Esophagus (tissue), 2 donors: ENCODE measurements around the gene MIS12. TPM values are rescaled to one million over a fixed set of nuclear protein-coding genes. Genes with fewer than 3 reads are reported as not detected.

Experiments
- H3K27ac ChIP-seq, 2 donors: one replicate each; pipeline ENCODE4 v1.5.1; 2013; ENCODE audit warnings: low read depth in 2 of 2, mild to moderate bottlenecking in 2 of 2, inconsistent platforms in 1 of 2, low read length in 1 of 2, moderate library complexity in 1 of 2
- H3K27me3 ChIP-seq, 2 donors: one replicate each; pipeline ENCODE4 v1.6.1; 2013; ENCODE audit warnings: low read length in 2 of 2, control low read depth in 1 of 2, mild to moderate bottlenecking in 1 of 2; ENCODE audit not compliant: insufficient read depth in 2 of 2, control insufficient read depth in 1 of 2
- H3K36me3 ChIP-seq, 2 donors: one replicate each; pipeline ENCODE4 v1.6.1; 2013; ENCODE audit warnings: low read length in 1 of 2; ENCODE audit not compliant: control insufficient read depth in 2 of 2, insufficient read depth in 2 of 2
- H3K4me1 ChIP-seq, 2 donors: one replicate each; pipeline ENCODE4 v1.6.1; 2013; ENCODE audit warnings: low read length in 1 of 2; ENCODE audit not compliant: control insufficient read depth in 2 of 2, insufficient read depth in 2 of 2
- H3K4me3 ChIP-seq, 2 donors: one replicate each; pipeline ENCODE4 v1.5.1; 2013; ENCODE audit warnings: low read length in 2 of 2, mild to moderate bottlenecking in 2 of 2, low read depth in 1 of 2, moderate library complexity in 1 of 2
- H3K9me3 ChIP-seq, 2 donors: one replicate each; pipeline ENCODE4 v1.6.1; 2013; ENCODE audit warnings: mild to moderate bottlenecking in 2 of 2, low read depth in 1 of 2, low read length in 1 of 2, moderate library complexity in 1 of 2; ENCODE audit not compliant: control insufficient read depth in 2 of 2, insufficient read depth in 1 of 2
- WGBS, 2 donors: extraction: QIAGEN DNeasy Blood & Tissue Kit; methylation state at CpG; one replicate each; pipeline ENCODE4 v1.1.7; 2013; 5-methylcytosine and 5-hydroxymethylcytosine counted together
- polyA plus RNA-seq, 2 donors: library from polyadenylated mRNA; stranded (reverse); fragments of 200-250 nt; gene quantifications; one replicate each; pipeline ENCODE4 v1.2.3, GENCODE V29; 2013
- donor health status: healthy with polysubstance abuse.
- donor health status: Bipolar disorder and iron deficiency.

Gene MIS12
- polyA plus RNA-seq, 2 donors, result 7.6 to 10.5 TPM

DNA sequence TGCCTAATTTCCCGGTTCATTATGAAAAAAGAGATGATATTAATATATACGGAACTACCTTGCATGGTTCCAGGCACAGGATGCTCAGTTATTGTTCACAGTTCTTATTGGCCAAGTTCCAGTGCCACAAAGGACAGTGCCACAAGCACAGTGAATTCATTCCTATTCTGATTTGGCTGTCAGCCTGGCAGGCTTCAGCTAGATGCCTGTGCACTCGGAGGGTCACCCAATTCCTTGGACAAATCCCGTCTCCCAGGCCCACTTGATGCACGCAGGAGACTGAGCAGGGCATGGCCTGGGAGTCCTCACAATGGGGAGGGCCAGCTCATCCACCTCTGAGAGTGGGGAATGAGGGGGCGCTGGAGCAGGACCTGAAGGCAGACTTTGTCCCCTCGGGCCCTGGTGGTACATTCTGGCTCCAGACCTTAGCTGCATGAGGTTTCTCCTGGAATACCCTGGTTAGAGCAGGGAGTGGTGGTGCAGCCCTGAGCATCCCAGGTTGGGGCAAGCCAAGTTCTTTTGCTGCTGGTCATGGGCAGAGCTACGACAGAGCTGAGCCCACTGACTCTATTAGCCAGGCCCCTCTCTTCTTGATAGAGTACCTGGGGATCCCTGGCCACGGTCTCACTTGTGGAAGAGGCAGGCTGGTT lies 41.4 kb downstream of the MIS12 start:
- no peaks in the 10 kb centered on the region for H3K9me3 ChIP-seq
- H3K36me3 ChIP-seq, result peaks cover 0 to 39% of the 10 kb centered on the region in 2 donors

DNA sequence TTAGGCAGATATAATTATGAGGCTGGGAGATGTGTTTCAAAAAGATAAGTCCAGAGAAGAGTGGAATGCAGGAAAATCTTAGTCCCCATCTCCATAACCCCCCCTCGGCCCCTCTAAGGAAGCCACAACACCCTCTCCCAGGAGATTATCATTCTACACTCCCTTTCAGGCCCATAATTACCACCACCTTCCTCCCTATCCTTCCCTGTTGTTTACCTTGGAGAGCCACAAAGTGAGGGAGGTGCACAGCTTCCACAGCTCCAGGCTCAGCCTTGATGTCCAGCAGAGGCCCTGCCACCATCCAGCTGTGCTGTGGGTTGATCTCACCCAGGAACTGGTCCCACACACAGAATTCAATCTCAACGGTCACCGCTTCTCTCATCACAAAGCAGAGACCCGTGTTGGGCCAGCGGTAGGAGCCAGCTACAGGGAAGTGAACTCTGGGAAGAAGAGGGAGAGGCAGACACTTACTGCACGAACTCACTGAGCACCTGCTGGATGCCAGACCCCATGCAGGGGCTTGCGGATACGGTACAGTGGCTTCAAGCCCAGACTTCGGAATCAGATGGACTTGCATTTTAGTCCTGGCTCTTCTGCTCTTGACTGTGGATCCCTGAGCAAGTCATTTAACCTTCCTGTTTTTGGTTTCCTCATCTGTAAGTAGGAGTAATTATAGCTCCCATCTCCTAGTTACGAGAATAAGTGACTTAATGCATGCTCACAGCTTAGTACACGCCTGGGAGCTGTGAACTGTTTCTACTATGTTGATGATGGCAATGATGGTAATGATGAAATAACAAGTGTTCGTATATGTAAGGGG lies 44.1 kb downstream of the MIS12 start:
- Histone ChIP-seq H3K36me3 (peaks cover 0 to 27% of the 10 kb centered on the region in 2 donors), H3K27me3 (no peaks in the 10 kb centered on the region), H3K4me3 (no peak overlapping the region), H3K4me1 (no peaks in the 10 kb centered on the region), H3K27ac (no peak overlapping the region), H3K9me3 (no peaks in the 10 kb centered on the region)
- 84 to 91% methylated on average over 12 of the region's 12 CpGs for WGBS, 2 donors

More for the DNA sequence above, 41.4 kb downstream of the MIS12 start:
- no peak overlapping the region for H3K27ac ChIP-seq
- WGBS, 2 donors, result 87% methylated on average over 9 of the region's 9 CpGs
- H3K27me3 ChIP-seq, result no peaks in the 10 kb centered on the region
- H3K4me1 ChIP-seq, result no peaks in the 10 kb centered on the region
- no peak overlapping the region for H3K4me3 ChIP-seq

DNA sequence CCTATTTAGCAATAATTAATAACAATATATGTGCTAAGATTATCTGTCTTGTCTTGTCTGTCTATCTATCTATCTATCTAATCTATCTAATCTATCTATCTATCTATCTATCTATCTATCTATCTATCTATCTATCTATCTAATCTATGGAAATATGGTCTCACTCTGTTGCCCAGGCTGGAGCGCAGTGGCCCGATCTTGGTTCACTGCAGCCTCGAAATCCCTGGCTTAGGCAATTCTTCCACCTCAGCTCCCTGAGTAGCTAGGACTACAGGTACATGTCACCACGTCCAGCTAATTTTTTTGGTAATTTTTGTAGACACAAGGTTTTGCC lies 44.7 kb downstream of the MIS12 start:
- Histone ChIP-seq H3K4me1 (no peaks in the 10 kb centered on the region), H3K27me3 (no peaks in the 10 kb centered on the region), H3K36me3 (peaks cover 0 to 24% of the 10 kb centered on the region in 2 donors), H3K27ac (no peak overlapping the region), H3K9me3 (no peaks in the 10 kb centered on the region), H3K4me3 (no peak overlapping the region)
- 91 to 98% methylated on average over 4 of the region's 4 CpGs for WGBS, 2 donors

DNA sequence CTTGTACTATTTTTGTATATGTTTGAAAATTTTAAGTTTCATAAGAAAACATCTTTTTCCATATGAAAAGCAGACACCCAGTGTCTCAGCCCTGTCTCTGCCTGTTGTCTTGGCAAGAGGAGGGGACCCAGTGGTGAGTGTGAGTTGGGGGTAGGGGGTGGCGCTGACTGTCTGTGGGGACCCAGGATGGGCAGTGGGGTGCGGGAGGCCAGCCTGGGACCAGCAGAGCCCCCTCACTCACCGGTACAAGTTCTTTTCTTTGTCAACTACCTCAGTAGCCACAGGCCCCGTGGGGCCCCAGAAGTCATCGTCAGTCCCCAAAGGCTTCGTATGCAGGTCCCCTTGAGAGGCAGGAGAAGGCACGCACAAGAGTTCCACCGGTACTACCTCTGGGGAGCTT lies 46.2 kb downstream of the MIS12 start:
- 86 to 91% methylated on average over 8 of the region's 8 CpGs for WGBS, 2 donors
- Histone ChIP-seq H3K36me3 (peaks cover 0 to 16% of the 10 kb centered on the region in 2 donors), H3K27ac (no peak overlapping the region), H3K4me3 (no peak overlapping the region), H3K4me1 (no peaks in the 10 kb centered on the region), H3K27me3 (no peaks in the 10 kb centered on the region), H3K9me3 (no peaks in the 10 kb centered on the region)

DNA sequence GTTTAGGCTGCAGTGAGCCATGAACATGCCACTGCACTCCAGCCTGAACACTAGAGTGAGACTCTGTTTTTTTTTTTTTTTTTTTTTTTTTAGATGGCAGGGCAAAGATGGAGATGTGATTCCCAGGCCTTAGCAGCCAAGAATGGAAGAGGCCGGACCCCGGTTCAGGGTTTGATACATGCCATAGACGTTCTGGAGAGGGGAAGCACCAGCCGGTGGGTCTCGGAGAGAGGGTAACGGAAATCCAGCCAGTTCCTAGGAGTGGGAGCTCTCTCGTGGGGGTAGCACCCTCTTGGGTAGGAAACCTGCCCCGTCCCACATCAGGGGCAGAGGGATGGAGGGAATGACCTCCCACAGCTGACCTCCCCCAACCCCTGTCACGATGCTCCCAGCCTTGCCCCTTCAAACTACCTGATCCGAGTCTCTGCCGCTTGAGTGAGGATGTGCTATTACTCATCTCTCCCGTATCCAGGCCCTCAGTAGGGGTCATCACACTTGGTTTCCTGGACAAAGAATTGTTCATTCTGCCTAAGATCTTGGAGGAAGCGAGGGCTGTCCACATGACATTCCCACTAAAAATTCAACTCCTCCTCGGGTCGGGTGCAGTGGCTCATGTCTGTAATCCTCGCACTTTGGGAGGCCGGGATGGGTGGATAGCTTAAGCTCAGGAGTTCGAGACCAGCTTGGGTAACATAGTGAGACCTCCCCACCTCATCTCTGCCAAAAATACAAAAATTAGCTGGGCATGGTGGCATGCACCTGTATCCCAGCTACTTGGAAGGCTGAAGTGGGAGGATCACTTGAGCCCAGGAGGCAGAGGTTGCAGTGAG lies 47.3 kb downstream of the MIS12 start:
- 85 to 89% methylated on average over 18 of the region's 18 CpGs for WGBS, 2 donors
- H3K36me3 ChIP-seq, result peaks cover 0 to 13% of the 10 kb centered on the region in 2 donors
- H3K27me3 ChIP-seq, result no peaks in the 10 kb centered on the region
- no peak overlapping the region for H3K27ac ChIP-seq
- H3K9me3 ChIP-seq, result no peaks in the 10 kb centered on the region
- H3K4me1 ChIP-seq, result no peaks in the 10 kb centered on the region
- H3K4me3 ChIP-seq, result no peak overlapping the region

DNA sequence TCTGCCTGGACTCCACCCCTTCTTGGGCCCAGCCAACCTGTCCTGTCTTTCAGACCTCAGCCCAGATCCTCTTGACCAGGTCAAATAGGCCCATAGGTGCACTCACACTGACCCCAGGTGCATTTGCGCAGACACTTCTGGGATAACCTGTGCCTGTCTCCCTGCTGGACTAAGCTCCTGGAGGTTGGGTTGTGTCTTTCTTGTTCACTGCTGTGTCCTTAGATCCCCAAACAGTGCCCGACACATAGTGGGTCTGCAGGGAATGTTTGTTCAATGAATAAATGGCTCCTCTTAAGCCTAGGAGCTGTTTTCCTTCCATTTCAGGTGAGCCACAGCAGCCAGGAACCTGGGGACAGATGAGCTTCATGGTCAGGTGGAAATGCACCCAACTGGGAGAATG lies 49.1 kb downstream of the MIS12 start:
- H3K27me3 ChIP-seq, result no peaks in the 10 kb centered on the region
- no peaks in the 10 kb centered on the region for H3K4me1 ChIP-seq
- WGBS, 2 donors, result 89 to 99% methylated on average over 2 of the region's 2 CpGs
- H3K4me3 ChIP-seq, result no peak overlapping the region
- no peaks in the 10 kb centered on the region for H3K9me3 ChIP-seq
- H3K27ac ChIP-seq, result no peak overlapping the region
- H3K36me3 ChIP-seq, result peaks cover 0 to 17% of the 10 kb centered on the region in 2 donors

DNA sequence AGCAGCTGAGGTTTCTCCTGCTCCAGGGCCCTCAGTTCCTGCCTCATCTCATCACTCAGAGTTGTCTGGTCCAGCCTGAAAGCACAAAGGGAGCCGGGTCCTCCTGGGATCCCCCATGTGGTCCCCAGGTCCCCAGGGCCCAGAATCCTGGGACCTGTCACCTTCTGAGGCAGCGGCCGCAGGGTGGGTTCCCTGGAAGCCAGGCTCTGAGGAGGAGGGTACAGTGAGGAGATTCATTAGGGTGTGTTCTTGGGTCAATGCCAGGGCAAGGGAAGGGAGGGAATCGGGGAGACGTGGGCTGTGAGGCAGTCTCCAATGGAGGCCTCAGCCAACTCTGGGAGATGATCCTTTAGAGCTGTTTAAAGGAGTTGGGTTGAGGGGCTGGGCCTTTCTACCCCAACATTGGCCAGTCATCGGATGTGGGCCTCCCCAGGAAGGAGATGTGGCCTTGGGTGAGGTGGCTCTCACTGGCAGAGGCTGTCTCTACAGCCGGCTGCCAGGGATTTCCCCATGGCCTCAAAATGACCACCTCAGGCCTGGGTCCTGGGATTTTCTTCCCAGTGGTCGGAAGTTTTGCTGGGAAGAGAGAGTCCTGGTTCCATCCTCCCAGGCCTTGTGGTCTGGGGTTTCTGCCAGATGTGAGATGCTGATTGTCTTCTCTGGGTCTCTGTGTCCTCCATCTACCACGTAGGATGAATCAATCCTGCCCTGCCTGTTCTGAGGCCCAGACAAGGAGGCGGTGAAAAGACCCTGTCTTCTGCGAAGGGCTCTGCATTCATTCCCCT lies 50.7 kb downstream of the MIS12 start:
- H3K4me3 ChIP-seq, result no peak overlapping the region
- H3K27ac ChIP-seq, result no peak overlapping the region

GRCh38 chr17:5539286-5539685 lies 52.9 kb downstream of the MIS12 start:
- 91 to 92% methylated on average over 8 of the region's 8 CpGs for WGBS, 2 donors
- no peaks in the 10 kb centered on the region for H3K4me1 ChIP-seq
- no peaks in the 10 kb centered on the region for H3K9me3 ChIP-seq
- H3K27ac ChIP-seq, result no peak overlapping the region
- H3K36me3 ChIP-seq, result peaks cover 0 to 19% of the 10 kb centered on the region in 2 donors
- H3K27me3 ChIP-seq, result no peaks in the 10 kb centered on the region
- H3K4me3 ChIP-seq, result no peak overlapping the region

More for the DNA sequence above, 50.7 kb downstream of the MIS12 start:
- Histone ChIP-seq H3K36me3 (peaks cover 0 to 25% of the 10 kb centered on the region in 2 donors), H3K4me1 (no peaks in the 10 kb centered on the region), H3K9me3 (no peaks in the 10 kb centered on the region), H3K27me3 (no peaks in the 10 kb centered on the region)
- WGBS, 2 donors, result 74 to 79% methylated on average over 11 of the region's 11 CpGs

DNA sequence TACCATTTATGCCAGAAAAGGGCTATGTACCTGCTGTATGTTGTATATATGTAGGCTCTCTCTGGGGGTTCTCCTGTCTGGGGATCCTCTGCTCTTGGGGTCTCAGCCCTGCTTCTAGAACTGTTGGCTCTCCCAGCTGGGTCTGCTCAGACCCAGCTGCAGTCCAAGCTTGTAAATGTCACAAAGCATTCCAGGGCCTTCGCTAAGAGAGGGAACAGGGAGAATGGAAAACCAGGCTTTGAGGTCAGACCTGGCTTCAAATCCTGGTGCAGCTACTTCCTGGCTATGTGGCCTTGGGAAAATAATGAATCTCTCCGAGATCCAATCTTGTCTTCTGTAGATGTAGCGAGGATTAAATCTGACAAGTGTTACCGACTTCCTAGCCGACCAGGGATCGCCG lies 54.0 kb downstream of the MIS12 start:
- no peak overlapping the region for H3K4me3 ChIP-seq
- H3K27me3 ChIP-seq, result no peaks in the 10 kb centered on the region
- H3K4me1 ChIP-seq, result no peaks in the 10 kb centered on the region
- peaks cover 0 to 19% of the 10 kb centered on the region in 2 donors for H3K36me3 ChIP-seq
- WGBS, 2 donors, result 86 to 89% methylated on average over 7 of the region's 7 CpGs
- H3K27ac ChIP-seq, result no peak overlapping the region
- no peaks in the 10 kb centered on the region for H3K9me3 ChIP-seq
